PC-3 (cell line): Measurements from ENCODE around the gene ESRP2.

Experiments
- CTCF ChIP-seq: fragments of 300-600 bp; sonication (generic); conservative IDR thresholded peaks from 2 replicates; pipeline ENCODE4 v1.5.1; 2017; ENCODE audit warnings: antibody characterized with exemption, low read depth, mild to moderate bottlenecking, low read length
- EZH2 ChIP-seq: fragments of 300-600 bp; sonication (generic); IDR thresholded peaks from one replicate; pipeline ENCODE4 v1.6.1; 2017; ENCODE audit warnings: antibody characterized with exemption, mild to moderate bottlenecking, low read length; ENCODE audit not compliant: unreplicated experiment
- EZH2phosphoT487 ChIP-seq: fragments of 300-600 bp; sonication (generic); IDR thresholded peaks from 2 replicates; pipeline ENCODE4 v1.6.1; 2018; ENCODE audit warnings: mild to moderate bottlenecking, antibody characterized with exemption, low read length, borderline replicate concordance

- TF ChIP-seq CTCF = no peak
- no peak for TF ChIP-seq EZH2
- TF ChIP-seq EZH2phosphoT487 = no peak
Measured at GRCh38 chr16:68217506-68217905, 18.4 kb downstream of the ESRP2 start.
